Body of pancreas (tissue), 4 donors: Measurements from ENCODE around the gene NELFB.

Source experiments
- POLR2A ChIP-seq, 3 donors: fragments of 450-650 bp; IDR thresholded peaks; one replicate each; pipeline ENCODE4 v1.6.1; 2016; ENCODE audit warnings: antibody characterized with exemption in 3 of 3, mild to moderate bottlenecking in 2 of 3
- TF ChIP-seq, protein P1 (sequence below), 7 experiments: fragments of 450-650 bp in 4 of 7; fragments of 200-600 bp in 3 of 7; sonication (generic) in 3 of 7; IDR thresholded peaks; one replicate each; pipeline ENCODE4 v1.5.1; 2016 to 2019; ENCODE audit warnings: antibody characterized with exemption in 7 of 7

- TF ChIP-seq, protein P1, sequence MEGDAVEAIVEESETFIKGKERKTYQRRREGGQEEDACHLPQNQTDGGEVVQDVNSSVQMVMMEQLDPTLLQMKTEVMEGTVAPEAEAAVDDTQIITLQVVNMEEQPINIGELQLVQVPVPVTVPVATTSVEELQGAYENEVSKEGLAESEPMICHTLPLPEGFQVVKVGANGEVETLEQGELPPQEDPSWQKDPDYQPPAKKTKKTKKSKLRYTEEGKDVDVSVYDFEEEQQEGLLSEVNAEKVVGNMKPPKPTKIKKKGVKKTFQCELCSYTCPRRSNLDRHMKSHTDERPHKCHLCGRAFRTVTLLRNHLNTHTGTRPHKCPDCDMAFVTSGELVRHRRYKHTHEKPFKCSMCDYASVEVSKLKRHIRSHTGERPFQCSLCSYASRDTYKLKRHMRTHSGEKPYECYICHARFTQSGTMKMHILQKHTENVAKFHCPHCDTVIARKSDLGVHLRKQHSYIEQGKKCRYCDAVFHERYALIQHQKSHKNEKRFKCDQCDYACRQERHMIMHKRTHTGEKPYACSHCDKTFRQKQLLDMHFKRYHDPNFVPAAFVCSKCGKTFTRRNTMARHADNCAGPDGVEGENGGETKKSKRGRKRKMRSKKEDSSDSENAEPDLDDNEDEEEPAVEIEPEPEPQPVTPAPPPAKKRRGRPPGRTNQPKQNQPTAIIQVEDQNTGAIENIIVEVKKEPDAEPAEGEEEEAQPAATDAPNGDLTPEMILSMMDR (IDR thresholded peaks at IDR 0.05): peak in 1 of 7 experiments; percentile 7
- peak in 2 of 3 donors; percentile 79 to 84 for TF ChIP-seq POLR2A (IDR thresholded peaks at IDR 0.05)
Measured at GRCh38 chr9:137293482-137294090, 38.5 kb downstream of the NELFB start.
